SKM-1 treated with dmso at 0.1 percent for 144 hours (cell line): Measurements from ENCODE around the gene TELO2.
A peak's percentile ranks its signal among the peaks of the same experiment; 100 is the strongest.

ENCODE experiments used
- DNase-seq: peaks from one replicate; lab custom pipeline; 2025; ENCODE audit not compliant: unreplicated experiment; lab: John Stamatoyannopoulos, UW

The TELO2 gene

GRCh38 chr16:1550696-1551095, 57.5 kb downstream of the TELO2 start:
- DNase-seq: no peak

DNA sequence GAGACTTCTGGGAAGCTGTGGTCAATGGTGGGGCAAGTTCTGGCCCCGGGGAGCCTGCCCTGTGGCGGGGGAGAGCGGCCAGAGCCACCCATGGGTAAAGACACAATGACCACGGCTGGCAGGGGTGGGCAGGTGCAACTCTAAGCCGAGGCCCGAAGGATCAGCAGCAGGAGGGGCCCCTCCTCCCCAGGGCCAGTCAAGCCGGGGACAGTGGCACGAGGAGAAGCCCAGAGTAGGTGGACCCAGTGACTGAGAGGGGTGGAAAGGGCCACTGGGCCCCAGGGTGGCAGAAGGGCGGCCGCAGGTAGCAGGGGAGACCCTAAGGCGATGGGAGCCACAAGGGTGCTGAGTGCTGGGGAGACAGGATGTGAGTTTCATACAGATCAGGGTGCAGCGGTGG, 58.0 kb downstream of the TELO2 start:
- no peak for DNase-seq

- DNase-seq: no peak
Observed at GRCh38 chr16:1552129-1552528, 59.0 kb downstream of the TELO2 start.

GRCh38 chr16:1553946-1554825, 61.0 kb downstream of the TELO2 start:
- no peak for DNase-seq

- DNase-seq: no peak
Observed at GRCh38 chr16:1554826-1555445, 61.8 kb downstream of the TELO2 start.

DNA sequence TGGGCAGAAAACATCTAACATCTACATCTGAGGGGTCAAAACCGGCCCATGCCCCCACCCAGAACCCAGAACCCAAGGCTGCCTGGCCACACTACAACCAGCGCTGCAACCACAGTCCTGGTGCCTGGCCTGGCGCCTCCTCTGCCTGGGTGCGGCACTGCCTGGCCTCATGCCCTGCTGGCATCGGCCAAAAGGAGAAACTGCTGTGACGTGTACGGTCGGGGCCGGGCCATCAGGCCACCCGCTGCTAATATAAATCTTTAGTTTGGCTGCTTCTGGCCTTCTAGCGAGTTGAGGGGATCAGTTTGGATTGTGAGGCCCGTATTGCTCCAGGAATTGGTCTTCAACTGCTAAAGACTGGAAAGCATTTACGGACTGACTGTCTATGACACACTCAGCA, 63.1 kb downstream of the TELO2 start:
- DNase-seq: no peak

GRCh38 chr16:1557074-1557473, 63.9 kb downstream of the TELO2 start:
- no peak for DNase-seq

- DNase-seq: no peak
Observed at GRCh38 chr16:1557576-1557975, 64.4 kb downstream of the TELO2 start.

DNA sequence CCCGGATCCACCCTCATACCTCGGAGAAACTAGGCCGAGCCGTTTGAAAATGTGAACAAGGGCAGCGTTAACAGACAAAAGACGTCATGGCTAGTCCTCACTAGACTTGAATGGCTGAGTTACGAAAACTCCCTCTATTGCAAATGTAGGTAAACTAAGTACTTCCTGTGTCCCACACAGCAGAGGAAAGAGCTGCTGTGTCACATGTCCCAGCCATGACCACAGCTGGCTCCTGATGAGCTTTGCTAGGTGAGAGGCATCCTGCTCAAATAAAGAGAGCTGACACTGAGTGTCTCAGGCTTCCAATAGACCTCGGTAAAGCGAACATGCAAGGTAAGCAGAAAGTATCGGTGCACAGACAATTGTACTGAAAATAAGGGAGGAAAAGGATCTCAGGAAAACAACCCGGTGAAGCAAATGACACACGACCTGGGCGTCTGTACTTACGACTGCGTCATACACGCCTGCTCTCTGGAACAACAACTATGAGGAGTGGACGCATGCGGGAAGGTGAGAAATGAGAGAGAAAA, 66.4 kb downstream of the TELO2 start:
- peak; percentile 23 for DNase-seq
